ENCODE measurements around the gene RLF. TPM values are rescaled to one million over a fixed set of nuclear protein-coding genes. Genes with fewer than 3 reads are reported as not detected.

The RLF gene, protein sequence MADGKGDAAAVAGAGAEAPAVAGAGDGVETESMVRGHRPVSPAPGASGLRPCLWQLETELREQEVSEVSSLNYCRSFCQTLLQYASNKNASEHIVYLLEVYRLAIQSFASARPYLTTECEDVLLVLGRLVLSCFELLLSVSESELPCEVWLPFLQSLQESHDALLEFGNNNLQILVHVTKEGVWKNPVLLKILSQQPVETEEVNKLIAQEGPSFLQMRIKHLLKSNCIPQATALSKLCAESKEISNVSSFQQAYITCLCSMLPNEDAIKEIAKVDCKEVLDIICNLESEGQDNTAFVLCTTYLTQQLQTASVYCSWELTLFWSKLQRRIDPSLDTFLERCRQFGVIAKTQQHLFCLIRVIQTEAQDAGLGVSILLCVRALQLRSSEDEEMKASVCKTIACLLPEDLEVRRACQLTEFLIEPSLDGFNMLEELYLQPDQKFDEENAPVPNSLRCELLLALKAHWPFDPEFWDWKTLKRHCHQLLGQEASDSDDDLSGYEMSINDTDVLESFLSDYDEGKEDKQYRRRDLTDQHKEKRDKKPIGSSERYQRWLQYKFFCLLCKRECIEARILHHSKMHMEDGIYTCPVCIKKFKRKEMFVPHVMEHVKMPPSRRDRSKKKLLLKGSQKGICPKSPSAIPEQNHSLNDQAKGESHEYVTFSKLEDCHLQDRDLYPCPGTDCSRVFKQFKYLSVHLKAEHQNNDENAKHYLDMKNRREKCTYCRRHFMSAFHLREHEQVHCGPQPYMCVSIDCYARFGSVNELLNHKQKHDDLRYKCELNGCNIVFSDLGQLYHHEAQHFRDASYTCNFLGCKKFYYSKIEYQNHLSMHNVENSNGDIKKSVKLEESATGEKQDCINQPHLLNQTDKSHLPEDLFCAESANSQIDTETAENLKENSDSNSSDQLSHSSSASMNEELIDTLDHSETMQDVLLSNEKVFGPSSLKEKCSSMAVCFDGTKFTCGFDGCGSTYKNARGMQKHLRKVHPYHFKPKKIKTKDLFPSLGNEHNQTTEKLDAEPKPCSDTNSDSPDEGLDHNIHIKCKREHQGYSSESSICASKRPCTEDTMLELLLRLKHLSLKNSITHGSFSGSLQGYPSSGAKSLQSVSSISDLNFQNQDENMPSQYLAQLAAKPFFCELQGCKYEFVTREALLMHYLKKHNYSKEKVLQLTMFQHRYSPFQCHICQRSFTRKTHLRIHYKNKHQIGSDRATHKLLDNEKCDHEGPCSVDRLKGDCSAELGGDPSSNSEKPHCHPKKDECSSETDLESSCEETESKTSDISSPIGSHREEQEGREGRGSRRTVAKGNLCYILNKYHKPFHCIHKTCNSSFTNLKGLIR (N-terminal part only)
- 1 to 10 TPM; 7.5 to 9.2 TPM for total RNA-seq

DNA sequence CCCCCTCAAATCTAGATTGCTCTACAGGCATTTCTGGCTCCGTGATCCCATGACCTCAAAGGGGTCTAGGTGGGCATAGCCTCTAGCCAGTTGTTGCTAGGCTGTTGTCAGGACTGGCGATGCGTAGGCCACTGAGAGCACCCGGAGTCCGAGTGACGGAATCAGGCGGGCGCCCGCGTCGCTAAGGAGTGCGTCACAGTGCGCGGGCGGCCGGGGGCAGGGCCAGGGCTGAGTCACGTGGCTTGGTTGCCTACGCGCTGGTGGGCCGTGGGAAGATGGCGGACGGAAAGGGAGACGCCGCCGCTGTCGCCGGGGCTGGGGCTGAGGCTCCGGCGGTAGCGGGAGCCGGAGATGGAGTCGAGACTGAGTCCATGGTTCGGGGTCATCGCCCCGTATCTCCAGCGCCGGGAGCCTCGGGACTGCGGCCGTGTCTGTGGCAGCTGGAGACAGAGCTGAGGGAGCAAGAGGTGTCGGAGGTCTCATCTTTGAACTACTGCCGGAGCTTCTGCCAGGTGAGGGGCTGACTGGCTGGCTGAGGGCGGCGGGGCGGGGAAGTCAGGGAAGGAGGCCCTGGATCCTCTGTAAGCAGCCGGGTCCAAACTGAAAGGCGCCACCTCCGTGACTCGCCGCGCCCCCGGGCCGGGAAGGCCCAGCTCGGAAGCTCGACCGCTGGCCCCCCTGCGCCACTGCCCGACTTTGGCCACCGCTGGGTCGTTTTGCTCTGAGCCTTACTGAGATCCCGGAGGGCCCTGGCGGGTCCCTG lies at the start of gene RLF:
Gene RLF, plus strand, starts transcription at position 263 of the 763 bp plus-strand sequence. Its CDS starts 13 bp downstream, at position 276.
- Histone ChIP-seq H3K4me1 (peaks cover 30% of the 10 kb centered on the region), H3K36me3 (replicated peaks in 1 of 2; ENCODE audit: insufficient read depth in 1 of 2, low read depth in 2 of 2) (no peaks in the 10 kb centered on the region), H3K27ac (peak within 1 kb of the TSS; percentile 86 to 97 (median 92)), H3K9me3 (no peaks in the 10 kb centered on the region), H3K4me3 (peak within 1 kb of the TSS; percentile 80 to 90), H3K27me3 (no peaks in the 10 kb centered on the region)
- TF ChIP-seq, protein P1, sequence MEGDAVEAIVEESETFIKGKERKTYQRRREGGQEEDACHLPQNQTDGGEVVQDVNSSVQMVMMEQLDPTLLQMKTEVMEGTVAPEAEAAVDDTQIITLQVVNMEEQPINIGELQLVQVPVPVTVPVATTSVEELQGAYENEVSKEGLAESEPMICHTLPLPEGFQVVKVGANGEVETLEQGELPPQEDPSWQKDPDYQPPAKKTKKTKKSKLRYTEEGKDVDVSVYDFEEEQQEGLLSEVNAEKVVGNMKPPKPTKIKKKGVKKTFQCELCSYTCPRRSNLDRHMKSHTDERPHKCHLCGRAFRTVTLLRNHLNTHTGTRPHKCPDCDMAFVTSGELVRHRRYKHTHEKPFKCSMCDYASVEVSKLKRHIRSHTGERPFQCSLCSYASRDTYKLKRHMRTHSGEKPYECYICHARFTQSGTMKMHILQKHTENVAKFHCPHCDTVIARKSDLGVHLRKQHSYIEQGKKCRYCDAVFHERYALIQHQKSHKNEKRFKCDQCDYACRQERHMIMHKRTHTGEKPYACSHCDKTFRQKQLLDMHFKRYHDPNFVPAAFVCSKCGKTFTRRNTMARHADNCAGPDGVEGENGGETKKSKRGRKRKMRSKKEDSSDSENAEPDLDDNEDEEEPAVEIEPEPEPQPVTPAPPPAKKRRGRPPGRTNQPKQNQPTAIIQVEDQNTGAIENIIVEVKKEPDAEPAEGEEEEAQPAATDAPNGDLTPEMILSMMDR (IDR thresholded peaks at IDR 0.05): peak in 1 of 7 experiments; percentile 22
- peak; percentile 87 to 95 (median 94) for TF ChIP-seq POLR2A (IDR thresholded peaks at IDR 0.05)
- peak; percentile 95 to 96 (median 95) for DNase-seq
- 0% methylated on average over 3 to 62 of the region's 62 CpGs for WGBS, 2 donors
- intact Hi-C loops (cut with DNase I): no loop called here
- ATAC-seq: peak; percentile 99

DNA sequence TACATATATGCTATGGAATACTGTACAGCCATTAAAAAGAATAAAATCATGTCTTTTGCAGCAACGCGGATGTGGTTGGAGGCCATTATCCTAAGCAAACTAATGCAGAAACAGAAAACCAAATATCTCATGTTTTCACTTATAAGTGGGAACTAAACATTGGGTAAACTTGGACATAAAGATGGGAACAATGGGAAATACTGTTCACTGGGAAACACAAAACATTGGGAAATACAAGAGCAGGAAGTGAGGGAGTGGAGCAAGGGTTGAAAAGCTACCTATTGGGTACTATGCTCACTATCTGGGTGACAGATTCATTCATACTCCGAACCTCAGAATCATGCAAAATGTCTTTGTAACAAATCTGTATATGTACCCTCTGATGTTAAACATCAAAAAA lies 46.8 kb upstream of the RLF start:
- WGBS, 2 donors: 76 to 87% methylated on average over 3 of the region's 3 CpGs
- no peak for ATAC-seq
- Histone ChIP-seq H3K36me3 (replicated peaks in 1 of 2; ENCODE audit: insufficient read depth in 1 of 2, low read depth in 2 of 2) (no peaks in the 10 kb centered on the region), H3K9me3 (no peaks in the 10 kb centered on the region), H3K4me1 (no peaks in the 10 kb centered on the region), H3K4me3 (no peak overlapping the region), H3K27ac (no peak overlapping the region), H3K27me3 (no peaks in the 10 kb centered on the region)
- intact Hi-C loops (cut with DNase I): no loop called here
- DNase-seq: no peak
- TF ChIP-seq, protein P1 (IDR thresholded peaks at IDR 0.05): no peak
- no peak for TF ChIP-seq POLR2A (IDR thresholded peaks at IDR 0.05)

DNA sequence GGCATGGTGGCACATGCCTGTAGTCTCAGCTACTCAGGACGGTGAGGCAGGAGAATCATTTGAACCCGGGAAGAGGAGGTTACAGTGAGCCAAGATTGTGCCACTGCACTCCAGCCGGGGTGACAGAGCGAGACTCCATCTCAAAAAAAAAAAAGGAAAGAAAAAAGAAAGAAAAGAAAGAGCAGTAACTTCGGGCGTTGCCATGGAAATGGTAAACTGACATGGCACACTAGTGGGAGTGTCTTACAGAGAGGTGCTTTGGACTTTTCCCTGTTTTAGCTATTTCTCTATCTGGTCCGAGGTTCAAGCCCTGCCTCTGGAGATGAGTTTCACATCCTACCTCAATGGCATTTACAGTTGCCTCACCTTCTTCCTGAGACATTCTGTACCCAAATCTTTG lies 41.1 kb upstream of the RLF start:
- ATAC-seq (no peak), DNase-seq (no peak)
- Histone ChIP-seq H3K27ac (no peak overlapping the region), H3K27me3 (no peaks in the 10 kb centered on the region), H3K4me3 (no peak overlapping the region), H3K4me1 (peaks cover 5% of the 10 kb centered on the region), H3K36me3 (replicated peaks in 1 of 2; ENCODE audit: insufficient read depth in 1 of 2, low read depth in 2 of 2) (no peaks in the 10 kb centered on the region), H3K9me3 (no peaks in the 10 kb centered on the region)
- 75 to 82% methylated on average over 7 of the region's 7 CpGs for WGBS, 2 donors
- intact Hi-C loops (cut with DNase I): no loop called here
- no peak for TF ChIP-seq POLR2A (IDR thresholded peaks at IDR 0.05)
- TF ChIP-seq, protein P1 (IDR thresholded peaks at IDR 0.05): no peak

DNA sequence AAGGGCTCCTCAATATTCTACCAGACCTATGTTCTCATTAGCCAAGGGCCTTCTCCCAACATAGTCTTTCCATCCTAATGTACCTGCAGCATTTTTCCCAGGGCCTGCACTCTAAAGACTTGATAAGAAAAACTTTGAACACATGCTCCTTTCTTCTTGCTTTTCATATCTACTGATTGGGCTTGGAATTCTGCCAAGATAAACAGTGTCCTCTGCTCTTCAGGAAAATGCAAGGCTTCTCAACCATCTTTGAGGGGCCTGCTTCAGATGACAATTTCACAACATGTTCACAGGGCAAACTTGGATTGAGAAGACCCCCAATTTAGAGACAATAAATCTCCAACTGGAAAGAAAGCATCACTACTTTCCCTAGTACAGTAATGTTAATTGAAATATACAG lies 38.3 kb upstream of the RLF start:
- Histone ChIP-seq H3K27me3 (no peaks in the 10 kb centered on the region), H3K27ac (no peak overlapping the region), H3K36me3 (replicated peaks in 1 of 2; ENCODE audit: insufficient read depth in 1 of 2, low read depth in 2 of 2) (no peaks in the 10 kb centered on the region), H3K9me3 (no peaks in the 10 kb centered on the region), H3K4me1 (peaks cover 5% of the 10 kb centered on the region), H3K4me3 (no peak overlapping the region)
- no peak for DNase-seq
- no peak for ATAC-seq
- TF ChIP-seq POLR2A (IDR thresholded peaks at IDR 0.05): no peak
- TF ChIP-seq, protein P1 (IDR thresholded peaks at IDR 0.05): no peak
- intact Hi-C loops (cut with DNase I): no loop called here

Measured in body of pancreas (tissue), 4 donors.